HEK293 (cell line): ENCODE data around the gene RANBP1.

Source experiments
- CTCF ChIA-PET: fragments of 350-600 bp; formaldehyde crosslinking; extraction: SDS; loops from one replicate; lab custom pipeline; 2021; ENCODE audit warnings: antibody characterized with exemption; lab: Yijun Ruan, JAX
- POLR2A ChIA-PET: fragments of 300-600 bp; formaldehyde crosslinking; extraction: SDS; loops from one replicate; lab custom pipeline; 2020; ENCODE audit warnings: antibody characterized with exemption, inconsistent platforms; lab: Yijun Ruan, JAX
- H3K27ac ChIP-seq: fragments of 200-500 bp; sonication (Bioruptor generic); 2 replicates; pipeline ENCODE4 v1.5.1; 2014; ENCODE audit warnings: low read depth, low read length, control low read depth, inconsistent platforms; ENCODE audit errors: extremely low read depth
- H3K36me3 ChIP-seq, 2 experiments: fragments of 200-500 bp in 1 of 2; sonication (Bioruptor generic) in 1 of 2; 1 replicate in 1 of 2; 2 replicates in 1 of 2; pipeline ENCODE4 v1.5.1; 2014 to 2017; ENCODE audit warnings: inconsistent platforms in 2 of 2, low read length in 2 of 2; ENCODE audit not compliant: control insufficient read depth in 2 of 2, insufficient read depth in 1 of 2
- H3K4me1 ChIP-seq: fragments of 200-500 bp; sonication (Bioruptor generic); 2 replicates; pipeline ENCODE4 v1.5.1; 2014; ENCODE audit warnings: mild to moderate bottlenecking, low read length, inconsistent platforms; ENCODE audit not compliant: control insufficient read depth, insufficient read depth
- H3K4me3 ChIP-seq: 2 replicates; pipeline ENCODE4 v1.5.1; 2011; ENCODE audit warnings: low read depth, mild to moderate bottlenecking, control low read depth, low read length, moderate library complexity
- H3K9me3 ChIP-seq: fragments of 200-500 bp; sonication (Bioruptor generic); 2 replicates; pipeline ENCODE4 v1.5.1; 2014; ENCODE audit warnings: low read depth, low read length, inconsistent platforms; ENCODE audit not compliant: control insufficient read depth, insufficient read depth
- BCL11A ChIP-seq: fragments of 450-650 bp; formaldehyde crosslinking; IDR thresholded peaks from 2 replicates; pipeline ENCODE4 v1.5.1; 2016; ENCODE audit warnings: low read depth, missing biosample characterization, missing genetic modification characterization
- IKZF3 ChIP-seq: fragments of 450-650 bp; IDR thresholded peaks from 2 replicates; pipeline ENCODE4 v1.5.0; 2018; ENCODE audit warnings: missing biosample characterization, mild to moderate bottlenecking, missing genetic modification characterization, moderate library complexity
- KLF9 ChIP-seq: fragments of 450-650 bp; formaldehyde crosslinking; IDR thresholded peaks from 2 replicates; pipeline ENCODE4 v1.5.1; 2016; ENCODE audit warnings: missing biosample characterization, missing genetic modification characterization, low read depth
- MZF1 ChIP-seq: fragments of 450-650 bp; formaldehyde crosslinking; IDR thresholded peaks from 2 replicates; pipeline ENCODE4 v1.5.1; 2017; ENCODE audit warnings: missing biosample characterization, missing genetic modification characterization, borderline replicate concordance
- OSR2 ChIP-seq: fragments of 450-650 bp; formaldehyde crosslinking; IDR thresholded peaks from 2 replicates; pipeline ENCODE4 v1.5.1; 2016; ENCODE audit warnings: missing biosample characterization, missing genetic modification characterization
- ZBTB17 ChIP-seq: fragments of 450-650 bp; formaldehyde crosslinking; IDR thresholded peaks from 2 replicates; pipeline ENCODE4 v1.5.1; 2016; ENCODE audit warnings: missing biosample characterization, missing genetic modification characterization
- ZBTB8A ChIP-seq: fragments of 450-650 bp; formaldehyde crosslinking; IDR thresholded peaks from 2 replicates; pipeline ENCODE4 v1.5.1; 2016; ENCODE audit warnings: missing biosample characterization, missing genetic modification characterization
- ZFP69B ChIP-seq: fragments of 450-650 bp; formaldehyde crosslinking; IDR thresholded peaks from 2 replicates; pipeline ENCODE4 v1.5.1; 2016; ENCODE audit warnings: missing biosample characterization, missing genetic modification characterization
- ZNF223 ChIP-seq: fragments of 450-650 bp; formaldehyde crosslinking; IDR thresholded peaks from 2 replicates; pipeline ENCODE4 v1.5.1; 2016; ENCODE audit warnings: missing biosample characterization, missing genetic modification characterization
- ZNF600 ChIP-seq: fragments of 450-650 bp; formaldehyde crosslinking; IDR thresholded peaks from 2 replicates; pipeline ENCODE4 v1.5.1; 2016; ENCODE audit warnings: missing biosample characterization, missing genetic modification characterization
- ZNF623 ChIP-seq: fragments of 450-650 bp; formaldehyde crosslinking; IDR thresholded peaks from 2 replicates; pipeline ENCODE4 v1.5.1; 2016; ENCODE audit warnings: missing biosample characterization, missing genetic modification characterization
- ZNF664 ChIP-seq: fragments of 450-650 bp; formaldehyde crosslinking; IDR thresholded peaks from 2 replicates; pipeline ENCODE4 v1.5.1; 2016; ENCODE audit warnings: missing biosample characterization, missing genetic modification characterization
- ZNF701 ChIP-seq: fragments of 450-650 bp; formaldehyde crosslinking; IDR thresholded peaks from 2 replicates; pipeline ENCODE4 v1.5.1; 2016; ENCODE audit warnings: missing biosample characterization, missing genetic modification characterization
- ZNF76 ChIP-seq: fragments of 450-650 bp; formaldehyde crosslinking; IDR thresholded peaks from 2 replicates; pipeline ENCODE4; 2016; ENCODE audit warnings: low read depth, missing biosample characterization, missing genetic modification characterization, borderline replicate concordance
- TF ChIP-seq, protein P1 (sequence below): fragments of 450-650 bp; formaldehyde crosslinking; IDR thresholded peaks from 2 replicates; pipeline ENCODE4 v1.5.1; 2017; ENCODE audit warnings: missing biosample characterization, missing genetic modification characterization
- TF ChIP-seq, protein P2 (sequence below): fragments of 450-650 bp; formaldehyde crosslinking; IDR thresholded peaks from 2 replicates; pipeline ENCODE4 v1.5.1; 2016; ENCODE audit warnings: missing biosample characterization, missing genetic modification characterization
- TF ChIP-seq, protein P3 (sequence below): fragments of 450-650 bp; formaldehyde crosslinking; IDR thresholded peaks from 2 replicates; pipeline ENCODE4 v1.5.1; 2017; ENCODE audit warnings: missing biosample characterization, mild to moderate bottlenecking, missing genetic modification characterization, moderate library complexity
- TF ChIP-seq, protein P4 (sequence below): fragments of 450-650 bp; formaldehyde crosslinking; IDR thresholded peaks from 2 replicates; pipeline ENCODE4 v1.5.0; 2017; ENCODE audit warnings: missing biosample characterization, missing genetic modification characterization, borderline replicate concordance
- TF ChIP-seq, protein P5 (sequence below): sonication (generic); formaldehyde crosslinking; IDR thresholded peaks from 2 replicates; pipeline ENCODE4 v1.8.1; 2022; ENCODE audit warnings: mild to moderate bottlenecking, moderate library complexity, missing genetic modification reagents

The RANBP1 gene

DNA sequence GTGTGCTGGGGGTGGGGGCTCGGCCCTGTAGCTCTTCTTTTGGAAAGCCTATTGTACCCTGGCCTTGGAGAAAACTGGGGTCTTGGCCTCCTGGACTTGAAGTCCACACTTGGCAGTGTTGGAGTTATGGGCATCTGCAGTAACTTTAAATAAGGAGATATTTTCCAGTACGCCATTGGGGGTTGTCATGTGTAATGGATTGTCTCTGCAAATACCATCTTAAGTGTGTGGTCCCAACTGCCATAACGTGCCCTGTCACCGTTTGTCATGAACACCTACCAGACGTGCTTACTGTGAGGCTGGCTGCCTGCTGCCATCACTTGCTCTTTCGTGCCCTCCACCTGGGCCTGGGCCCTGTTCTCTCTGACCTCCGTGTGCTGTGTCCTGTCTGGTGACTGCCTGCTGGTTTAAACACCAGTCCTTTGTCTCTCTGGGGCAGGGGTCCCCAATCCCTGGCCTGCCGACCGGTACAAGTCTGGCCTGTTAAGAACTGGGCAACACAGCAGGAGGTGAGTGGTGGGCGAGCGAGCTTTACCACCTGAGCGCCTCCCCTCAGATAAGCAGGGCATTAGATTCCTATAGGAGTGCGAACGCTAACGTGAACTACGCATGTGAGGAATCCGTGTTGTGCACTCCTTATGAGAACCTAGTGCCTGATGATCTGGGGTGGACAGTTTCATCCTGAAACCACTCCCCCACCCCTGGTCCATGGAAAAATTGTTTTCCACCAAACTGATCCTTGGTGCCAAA lies 12.1 kb downstream of the RANBP1 start (continued):
- TF ChIP-seq, protein P1, sequence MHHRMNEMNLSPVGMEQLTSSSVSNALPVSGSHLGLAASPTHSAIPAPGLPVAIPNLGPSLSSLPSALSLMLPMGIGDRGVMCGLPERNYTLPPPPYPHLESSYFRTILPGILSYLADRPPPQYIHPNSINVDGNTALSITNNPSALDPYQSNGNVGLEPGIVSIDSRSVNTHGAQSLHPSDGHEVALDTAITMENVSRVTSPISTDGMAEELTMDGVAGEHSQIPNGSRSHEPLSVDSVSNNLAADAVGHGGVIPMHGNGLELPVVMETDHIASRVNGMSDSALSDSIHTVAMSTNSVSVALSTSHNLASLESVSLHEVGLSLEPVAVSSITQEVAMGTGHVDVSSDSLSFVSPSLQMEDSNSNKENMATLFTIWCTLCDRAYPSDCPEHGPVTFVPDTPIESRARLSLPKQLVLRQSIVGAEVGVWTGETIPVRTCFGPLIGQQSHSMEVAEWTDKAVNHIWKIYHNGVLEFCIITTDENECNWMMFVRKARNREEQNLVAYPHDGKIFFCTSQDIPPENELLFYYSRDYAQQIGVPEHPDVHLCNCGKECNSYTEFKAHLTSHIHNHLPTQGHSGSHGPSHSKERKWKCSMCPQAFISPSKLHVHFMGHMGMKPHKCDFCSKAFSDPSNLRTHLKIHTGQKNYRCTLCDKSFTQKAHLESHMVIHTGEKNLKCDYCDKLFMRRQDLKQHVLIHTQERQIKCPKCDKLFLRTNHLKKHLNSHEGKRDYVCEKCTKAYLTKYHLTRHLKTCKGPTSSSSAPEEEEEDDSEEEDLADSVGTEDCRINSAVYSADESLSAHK (tag by site-specific recombination) = peak; percentile 58; the same call in 1 of the 2 replicates
- TF ChIP-seq ZNF664 = peak; percentile 76
- no peak for TF ChIP-seq OSR2 (tag by site-specific recombination)
- TF ChIP-seq ZNF600 = peak; percentile 70
- no peak for TF ChIP-seq ZNF623 (tag by site-specific recombination)
- TF ChIP-seq IKZF3 (tag by site-specific recombination) = peak; percentile 62; the same call in 1 of the 2 replicates
- 0 out of 2 replicates have a peak, but pooled peaks have one; percentile 24 for TF ChIP-seq MZF1 (tag by site-specific recombination)
- TF ChIP-seq ZNF76 (tag by site-specific recombination) = no peak
- TF ChIP-seq ZBTB17 (tag by site-specific recombination) = peak; percentile 56; the same call in 1 of the 2 replicates
- no peak for TF ChIP-seq KLF9 (tag by site-specific recombination)

DNA sequence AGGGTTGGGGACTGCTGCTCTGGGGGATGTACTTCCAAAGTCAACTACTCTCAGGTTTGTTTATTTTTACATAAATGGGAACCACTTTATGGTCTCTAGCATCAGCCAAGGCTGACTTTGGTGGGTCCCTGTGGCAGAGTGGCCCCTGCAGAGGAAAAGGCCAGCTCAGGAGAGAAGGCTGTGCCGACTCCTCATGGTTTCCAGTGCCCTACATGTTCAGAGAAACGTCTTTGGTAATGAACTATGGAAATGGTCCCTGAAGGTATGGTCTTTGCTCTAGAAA lies 12.7 kb downstream of the RANBP1 start:
- H3K27ac ChIP-seq = no peak overlapping the region
- peaks cover 3% of the 10 kb centered on the region; the same call in 1 of the 2 replicates for H3K4me1 ChIP-seq
- ChIA-PET POLR2A (interaction anchor here (0.7 to 4.9 kb wide), 2 partner anchors 10 to 18 kb away, joined by 5 to 62 read pairs; partner anchors contain the start of genes RANBP1 and TRMT2A), CTCF (interaction anchor here (0.5 to 1.8 kb wide), 3 partner anchors 9 to 20 kb away, joined by 3 to 7 read pairs (median 3); no protein-coding TSS in a partner anchor)
- TF ChIP-seq, protein P2, sequence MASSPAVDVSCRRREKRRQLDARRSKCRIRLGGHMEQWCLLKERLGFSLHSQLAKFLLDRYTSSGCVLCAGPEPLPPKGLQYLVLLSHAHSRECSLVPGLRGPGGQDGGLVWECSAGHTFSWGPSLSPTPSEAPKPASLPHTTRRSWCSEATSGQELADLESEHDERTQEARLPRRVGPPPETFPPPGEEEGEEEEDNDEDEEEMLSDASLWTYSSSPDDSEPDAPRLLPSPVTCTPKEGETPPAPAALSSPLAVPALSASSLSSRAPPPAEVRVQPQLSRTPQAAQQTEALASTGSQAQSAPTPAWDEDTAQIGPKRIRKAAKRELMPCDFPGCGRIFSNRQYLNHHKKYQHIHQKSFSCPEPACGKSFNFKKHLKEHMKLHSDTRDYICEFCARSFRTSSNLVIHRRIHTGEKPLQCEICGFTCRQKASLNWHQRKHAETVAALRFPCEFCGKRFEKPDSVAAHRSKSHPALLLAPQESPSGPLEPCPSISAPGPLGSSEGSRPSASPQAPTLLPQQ = peak; percentile 65
- peak; percentile 78 for TF ChIP-seq ZFP69B (tag by site-specific recombination)
- no peak for TF ChIP-seq BCL11A (tag by site-specific recombination)
- TF ChIP-seq, protein P3, sequence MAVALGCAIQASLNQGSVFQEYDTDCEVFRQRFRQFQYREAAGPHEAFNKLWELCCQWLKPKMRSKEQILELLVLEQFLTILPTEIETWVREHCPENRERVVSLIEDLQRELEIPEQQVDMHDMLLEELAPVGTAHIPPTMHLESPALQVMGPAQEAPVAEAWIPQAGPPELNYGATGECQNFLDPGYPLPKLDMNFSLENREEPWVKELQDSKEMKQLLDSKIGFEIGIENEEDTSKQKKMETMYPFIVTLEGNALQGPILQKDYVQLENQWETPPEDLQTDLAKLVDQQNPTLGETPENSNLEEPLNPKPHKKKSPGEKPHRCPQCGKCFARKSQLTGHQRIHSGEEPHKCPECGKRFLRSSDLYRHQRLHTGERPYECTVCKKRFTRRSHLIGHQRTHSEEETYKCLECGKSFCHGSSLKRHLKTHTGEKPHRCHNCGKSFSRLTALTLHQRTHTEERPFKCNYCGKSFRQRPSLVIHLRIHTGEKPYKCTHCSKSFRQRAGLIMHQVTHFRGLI (tag by site-specific recombination) = 0 out of 2 replicates have a peak, but pooled peaks have one; percentile 45
- H3K4me3 ChIP-seq = no peak overlapping the region
- peaks cover 1 to 49% of the 10 kb centered on the region in 2 experiments; a peak in 2 of 3 replicates for H3K36me3 ChIP-seq
- H3K9me3 ChIP-seq = no peaks in the 10 kb centered on the region

DNA sequence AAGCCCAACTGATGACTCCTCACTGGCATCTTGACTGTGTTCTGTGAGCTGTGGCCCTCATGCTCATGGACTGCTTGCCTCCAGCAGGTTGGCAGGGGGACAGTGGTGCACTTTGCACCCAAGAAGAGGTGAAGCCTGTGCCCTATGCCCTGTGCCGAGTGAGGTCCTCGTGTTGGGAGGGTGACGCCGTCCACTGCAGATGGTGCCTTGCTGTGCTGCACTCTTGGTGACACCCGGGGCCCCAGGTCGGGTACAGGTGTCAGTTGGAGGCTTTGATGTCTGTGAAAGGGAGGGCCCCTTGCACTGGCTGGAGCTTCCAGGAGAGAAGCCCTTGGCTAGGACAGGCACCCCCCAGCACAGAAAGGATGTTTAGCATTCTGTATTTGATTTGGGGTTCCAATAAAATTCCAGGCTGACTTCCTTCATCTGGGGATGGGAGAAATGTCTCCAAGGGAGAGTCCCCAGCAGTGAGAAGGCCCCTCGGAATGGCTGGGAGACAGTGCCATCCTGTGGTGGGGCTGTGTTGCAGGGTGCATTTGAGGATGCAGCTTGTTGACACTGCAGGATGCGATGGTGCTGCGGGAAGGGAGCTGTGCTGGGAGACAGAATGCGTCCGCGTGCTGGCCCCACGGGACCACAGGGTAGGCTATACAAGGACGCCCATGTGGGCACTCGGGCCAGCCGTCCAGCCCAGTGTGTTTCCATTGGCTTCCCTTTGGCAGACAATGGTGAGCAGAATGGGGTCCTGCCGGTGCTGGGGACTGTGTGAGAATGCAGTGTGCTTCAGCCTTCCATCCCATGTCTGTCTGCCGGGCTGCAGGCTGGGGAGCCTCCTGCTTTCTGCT lies 13.2 kb downstream of the RANBP1 start:
- Histone ChIP-seq H3K9me3 (no peaks in the 10 kb centered on the region), H3K36me3 (peaks cover 0 to 48% of the 10 kb centered on the region in 2 experiments; a peak in 1 of 3 replicates), H3K4me3 (no peak overlapping the region), H3K4me1 (peaks cover 3% of the 10 kb centered on the region; the same call in 1 of the 2 replicates), H3K27ac (no peak overlapping the region; the same call in 1 of the 2 replicates)
- CTCF ChIA-PET = interaction anchor here (1.4 to 1.8 kb wide), 4 partner anchors 9 to 157 kb away, joined by 3 to 7 read pairs (median 6); partner anchors contain the start of gene TRMT2A
- POLR2A ChIA-PET = interaction anchor here (0.7 to 4.9 kb wide), 2 partner anchors 10 to 18 kb away, joined by 5 to 62 read pairs; partner anchors contain the start of genes RANBP1 and TRMT2A
- TF ChIP-seq ZNF223 (tag by site-specific recombination) (no peak), ZNF701 (tag by site-specific recombination) (no peak), ZBTB8A (tag by site-specific recombination) (peak; percentile 47; the same call in 1 of the 2 replicates)
- TF ChIP-seq, protein P4, sequence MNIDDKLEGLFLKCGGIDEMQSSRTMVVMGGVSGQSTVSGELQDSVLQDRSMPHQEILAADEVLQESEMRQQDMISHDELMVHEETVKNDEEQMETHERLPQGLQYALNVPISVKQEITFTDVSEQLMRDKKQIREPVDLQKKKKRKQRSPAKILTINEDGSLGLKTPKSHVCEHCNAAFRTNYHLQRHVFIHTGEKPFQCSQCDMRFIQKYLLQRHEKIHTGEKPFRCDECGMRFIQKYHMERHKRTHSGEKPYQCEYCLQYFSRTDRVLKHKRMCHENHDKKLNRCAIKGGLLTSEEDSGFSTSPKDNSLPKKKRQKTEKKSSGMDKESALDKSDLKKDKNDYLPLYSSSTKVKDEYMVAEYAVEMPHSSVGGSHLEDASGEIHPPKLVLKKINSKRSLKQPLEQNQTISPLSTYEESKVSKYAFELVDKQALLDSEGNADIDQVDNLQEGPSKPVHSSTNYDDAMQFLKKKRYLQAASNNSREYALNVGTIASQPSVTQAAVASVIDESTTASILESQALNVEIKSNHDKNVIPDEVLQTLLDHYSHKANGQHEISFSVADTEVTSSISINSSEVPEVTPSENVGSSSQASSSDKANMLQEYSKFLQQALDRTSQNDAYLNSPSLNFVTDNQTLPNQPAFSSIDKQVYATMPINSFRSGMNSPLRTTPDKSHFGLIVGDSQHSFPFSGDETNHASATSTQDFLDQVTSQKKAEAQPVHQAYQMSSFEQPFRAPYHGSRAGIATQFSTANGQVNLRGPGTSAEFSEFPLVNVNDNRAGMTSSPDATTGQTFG (tag by site-specific recombination) = no peak
- TF ChIP-seq, protein P5, sequence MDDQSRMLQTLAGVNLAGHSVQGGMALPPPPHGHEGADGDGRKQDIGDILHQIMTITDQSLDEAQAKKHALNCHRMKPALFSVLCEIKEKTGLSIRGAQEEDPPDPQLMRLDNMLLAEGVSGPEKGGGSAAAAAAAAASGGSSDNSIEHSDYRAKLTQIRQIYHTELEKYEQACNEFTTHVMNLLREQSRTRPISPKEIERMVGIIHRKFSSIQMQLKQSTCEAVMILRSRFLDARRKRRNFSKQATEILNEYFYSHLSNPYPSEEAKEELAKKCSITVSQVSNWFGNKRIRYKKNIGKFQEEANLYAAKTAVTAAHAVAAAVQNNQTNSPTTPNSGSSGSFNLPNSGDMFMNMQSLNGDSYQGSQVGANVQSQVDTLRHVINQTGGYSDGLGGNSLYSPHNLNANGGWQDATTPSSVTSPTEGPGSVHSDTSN (CRISPR knock-in tag) = no peak
